K562 (cell line): ENCODE measurements around the gene PCDHGA5. TPM values are rescaled to one million over a fixed set of nuclear protein-coding genes. Genes with fewer than 3 reads are reported as not detected.

Source experiments
- ARID1B ChIP-seq: fragments of 450-650 bp; IDR thresholded peaks from 2 replicates; pipeline ENCODE4 v1.6.1; 2016; ENCODE audit warnings: antibody characterized with exemption, mild to moderate bottlenecking, inconsistent platforms
- BRD4 ChIP-seq: fragments of 200-600 bp; sonication (generic); IDR thresholded peaks from 2 replicates; pipeline ENCODE4 v1.6.1; 2017; ENCODE audit warnings: inconsistent platforms
- CTBP1 ChIP-seq: fragments of 450-650 bp; IDR thresholded peaks from 2 replicates; pipeline ENCODE4 v1.6.1; 2016; ENCODE audit warnings: borderline replicate concordance
- FIP1L1 ChIP-seq: fragments of 200-400 bp; formaldehyde crosslinking; IDR thresholded peaks from 2 replicates; pipeline ENCODE4 v1.6.1; 2018; ENCODE audit warnings: mild to moderate bottlenecking, low read depth, low read length; ENCODE audit not compliant: poor library complexity, severe bottlenecking
- GTF2F1 ChIP-seq: IDR thresholded peaks from 2 replicates; pipeline ENCODE4 v1.6.1; 2011; ENCODE audit warnings: low read depth, low read length, improper control_type of control experiment
- KLF10 ChIP-seq: fragments of 250-450 bp; sonication (Bioruptor Pico); IDR thresholded peaks from 2 replicates; pipeline ENCODE4 v1.6.1; 2021; ENCODE audit warnings: matching md5 sums
- NBN ChIP-seq: fragments of 450-650 bp; IDR thresholded peaks from 2 replicates; pipeline ENCODE4 v1.6.1; 2016; ENCODE audit warnings: low read depth, mild to moderate bottlenecking
- NR2C1 ChIP-seq, 2 experiments: fragments of 450-650 bp; IDR thresholded peaks; 2 replicates each; pipeline ENCODE4 v1.6.1; 2017; ENCODE audit warnings: mild to moderate bottlenecking in 2 of 2, antibody characterized with exemption in 1 of 2, inconsistent platforms in 1 of 2, missing compliant biosample characterization in 1 of 2, missing genetic modification characterization in 1 of 2
- NRF1 ChIP-seq, 2 experiments: fragments of 450-650 bp; IDR thresholded peaks in 1 of 2; conservative IDR thresholded peaks in 1 of 2; 2 replicates each; pipeline ENCODE4 v1.6.1; 2014; ENCODE audit warnings: mild to moderate bottlenecking in 2 of 2
- NUFIP1 ChIP-seq: fragments of 450-650 bp; IDR thresholded peaks from 2 replicates; pipeline ENCODE4 v1.6.1; 2018; ENCODE audit not compliant: partially characterized antibody
- PKNOX1 ChIP-seq: fragments of 450-650 bp; IDR thresholded peaks from 2 replicates; pipeline ENCODE4 v1.6.1; 2016
- PTBP1 ChIP-seq: fragments of 200-400 bp; formaldehyde crosslinking; IDR thresholded peaks from 2 replicates; pipeline ENCODE4 v1.6.1; 2017; ENCODE audit warnings: low read depth, low read length
- SAFB2 ChIP-seq: fragments of 200-400 bp; formaldehyde crosslinking; IDR thresholded peaks from 2 replicates; pipeline ENCODE4 v1.6.1; 2018; ENCODE audit warnings: borderline replicate concordance, low read length, low read depth, moderate library complexity; ENCODE audit not compliant: severe bottlenecking
- SIX5 ChIP-seq, 2 experiments: IDR thresholded peaks; 2 replicates each; pipeline ENCODE4 v1.6.1; 2011; ENCODE audit warnings: low read length in 2 of 2, borderline replicate concordance in 1 of 2, low read depth in 1 of 2, mild to moderate bottlenecking in 1 of 2, moderate library complexity in 1 of 2; ENCODE audit not compliant: insufficient read depth in 1 of 2
- SMARCC2 ChIP-seq: fragments of 450-650 bp; IDR thresholded peaks from 2 replicates; pipeline ENCODE4 v1.6.1; 2017; ENCODE audit warnings: antibody characterized with exemption, moderate library complexity, mild to moderate bottlenecking, low read depth
- TAF1 ChIP-seq: IDR thresholded peaks from 2 replicates; pipeline ENCODE4 v1.6.1; 2011; ENCODE audit warnings: mild to moderate bottlenecking, low read length, moderate library complexity; ENCODE audit not compliant: insufficient read depth, control insufficient read depth, severe bottlenecking; ENCODE audit errors: extremely low read depth
- ZC3H11A ChIP-seq: IDR thresholded peaks from 2 replicates; pipeline ENCODE4 v1.6.1; 2012; ENCODE audit warnings: low read depth, low read length, improper control_type of control experiment
- ZNF354B ChIP-seq: fragments of 250-450 bp; sonication (Bioruptor Pico); IDR thresholded peaks from 2 replicates; pipeline ENCODE4 v1.4.0; 2020
- polyA plus RNA-seq, 8 experiments: library from polyadenylated mRNA; depleted of rRNA in 4 of 8; stranded (reverse) in 5 of 8; unstranded in 3 of 8; fragments of >200 nt; fragmentation: Nextera tagmentation in 2 of 8; fragmentation: Illumina TruSeq in 1 of 8; extraction: Ambion mirVana in 2 of 8; extraction: Trizol in 1 of 8; gene quantifications; 2 replicates each; pipeline versions ENCODE4 v1.2.1 to v1.2.3, GENCODE V29; 2011 to 2014; ENCODE audit warnings: inconsistent platforms in 1 of 8, missing spikeins in 1 of 8
- total RNA-seq, 7 experiments: library from RNA; depleted of rRNA in 6 of 7; stranded (reverse); fragments of >200 nt in 6 of 7; fragmentation: Illumina TruSeq in 2 of 7; extraction: Trizol in 2 of 7; gene quantifications; 2 replicates each; pipeline versions ENCODE4 v1.2.1 to v1.2.3, GENCODE V29; 2011 to 2021; ENCODE audit warnings: low replicate concordance in 1 of 7
- TF ChIP-seq, protein P1 (sequence below): fragments of 450-650 bp; IDR thresholded peaks from 2 replicates; pipeline ENCODE4 v1.6.1; 2016; ENCODE audit warnings: antibody characterized with exemption
- TF ChIP-seq, protein P2 (sequence below): fragments of 250-450 bp; sonication (Bioruptor Pico); IDR thresholded peaks from 2 replicates; pipeline ENCODE4 v1.5.0; 2020; ENCODE audit warnings: mild to moderate bottlenecking
- TF ChIP-seq, protein P3 (sequence below): fragments of 250-450 bp; sonication (Bioruptor Pico); IDR thresholded peaks from 2 replicates; pipeline ENCODE4 v1.9.0; 2021; ENCODE audit warnings: mild to moderate bottlenecking, inconsistent platforms

PCDHGA5 gene
- total and polyA plus RNA-seq, 9 of the 15 experiments (the other 6 are each of a cell fraction or from before 2014, with no cell fraction given) = 0.01 to 0.18 (median 0.12) TPM; not detected in 1

GRCh38 chr5:141320225-141321169 is 43.5 kb upstream of the PCDHGA5 start, which contains the start of gene TAF7 (continued):
- TF ChIP-seq, protein P1, sequence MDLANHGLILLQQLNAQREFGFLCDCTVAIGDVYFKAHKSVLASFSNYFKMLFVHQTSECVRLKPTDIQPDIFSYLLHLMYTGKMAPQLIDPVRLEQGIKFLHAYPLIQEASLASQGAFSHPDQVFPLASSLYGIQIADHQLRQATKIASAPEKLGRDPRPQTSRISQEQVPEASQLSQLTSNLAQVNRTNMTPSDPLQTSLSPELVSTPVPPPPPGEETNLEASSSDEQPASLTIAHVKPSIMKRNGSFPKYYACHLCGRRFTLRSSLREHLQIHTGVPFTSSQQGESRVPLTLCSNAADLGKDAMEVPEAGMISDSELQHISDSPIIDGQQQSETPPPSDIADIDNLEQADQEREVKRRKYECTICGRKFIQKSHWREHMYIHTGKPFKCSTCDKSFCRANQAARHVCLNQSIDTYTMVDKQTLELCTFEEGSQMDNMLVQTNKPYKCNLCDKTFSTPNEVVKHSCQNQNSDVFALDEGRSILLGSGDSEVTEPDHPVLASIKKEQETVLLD = peak; percentile 91
- peak; percentile 51 for TF ChIP-seq FIP1L1
- TF ChIP-seq NBN = 0 out of 2 replicates have a peak, but pooled peaks have one; percentile 51
- TF ChIP-seq PKNOX1 = peak; percentile 99
- peak; percentile 53 for TF ChIP-seq NR2C1 (IDR thresholded peaks at IDR 0.05)
- 0 out of 2 replicates have a peak, but pooled peaks have one; percentile 28 for TF ChIP-seq NR2C1 (tag; IDR thresholded peaks at IDR 0.05)
- no peak for TF ChIP-seq SAFB2
- peak; percentile 93 for TF ChIP-seq GTF2F1
- TF ChIP-seq, protein P2, sequence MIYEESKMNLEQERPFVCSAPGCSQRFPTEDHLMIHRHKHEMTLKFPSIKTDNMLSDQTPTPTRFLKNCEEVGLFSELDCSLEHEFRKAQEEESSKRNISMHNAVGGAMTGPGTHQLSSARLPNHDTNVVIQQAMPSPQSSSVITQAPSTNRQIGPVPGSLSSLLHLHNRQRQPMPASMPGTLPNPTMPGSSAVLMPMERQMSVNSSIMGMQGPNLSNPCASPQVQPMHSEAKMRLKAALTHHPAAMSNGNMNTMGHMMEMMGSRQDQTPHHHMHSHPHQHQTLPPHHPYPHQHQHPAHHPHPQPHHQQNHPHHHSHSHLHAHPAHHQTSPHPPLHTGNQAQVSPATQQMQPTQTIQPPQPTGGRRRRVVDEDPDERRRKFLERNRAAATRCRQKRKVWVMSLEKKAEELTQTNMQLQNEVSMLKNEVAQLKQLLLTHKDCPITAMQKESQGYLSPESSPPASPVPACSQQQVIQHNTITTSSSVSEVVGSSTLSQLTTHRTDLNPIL (CRISPR knock-in tag) = no peak
- peak; percentile 94 to 95 for TF ChIP-seq NRF1 (conservative IDR thresholded peaks at IDR 0.05 in 1 of 2, IDR thresholded peaks at IDR 0.05 in 1 of 2)
- TF ChIP-seq PTBP1 = no peak
- no peak for TF ChIP-seq ZNF354B (CRISPR knock-in tag)
- TF ChIP-seq TAF1 = peak; percentile 92
- no peak for TF ChIP-seq ZC3H11A
- TF ChIP-seq BRD4 = peak; percentile 95
- TF ChIP-seq ARID1B = peak; percentile 25; the same call in 1 of the 2 replicates
- peak; percentile 93 for TF ChIP-seq SMARCC2
- TF ChIP-seq KLF10 = no peak
- TF ChIP-seq, protein P3, sequence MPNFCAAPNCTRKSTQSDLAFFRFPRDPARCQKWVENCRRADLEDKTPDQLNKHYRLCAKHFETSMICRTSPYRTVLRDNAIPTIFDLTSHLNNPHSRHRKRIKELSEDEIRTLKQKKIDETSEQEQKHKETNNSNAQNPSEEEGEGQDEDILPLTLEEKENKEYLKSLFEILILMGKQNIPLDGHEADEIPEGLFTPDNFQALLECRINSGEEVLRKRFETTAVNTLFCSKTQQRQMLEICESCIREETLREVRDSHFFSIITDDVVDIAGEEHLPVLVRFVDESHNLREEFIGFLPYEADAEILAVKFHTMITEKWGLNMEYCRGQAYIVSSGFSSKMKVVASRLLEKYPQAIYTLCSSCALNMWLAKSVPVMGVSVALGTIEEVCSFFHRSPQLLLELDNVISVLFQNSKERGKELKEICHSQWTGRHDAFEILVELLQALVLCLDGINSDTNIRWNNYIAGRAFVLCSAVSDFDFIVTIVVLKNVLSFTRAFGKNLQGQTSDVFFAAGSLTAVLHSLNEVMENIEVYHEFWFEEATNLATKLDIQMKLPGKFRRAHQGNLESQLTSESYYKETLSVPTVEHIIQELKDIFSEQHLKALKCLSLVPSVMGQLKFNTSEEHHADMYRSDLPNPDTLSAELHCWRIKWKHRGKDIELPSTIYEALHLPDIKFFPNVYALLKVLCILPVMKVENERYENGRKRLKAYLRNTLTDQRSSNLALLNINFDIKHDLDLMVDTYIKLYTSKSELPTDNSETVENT (CRISPR knock-in tag) = peak; percentile 79
- TF ChIP-seq NUFIP1 = no peak
- TF ChIP-seq CTBP1 = peak; percentile 44; the same call in 1 of the 2 replicates
- no peak for TF ChIP-seq SIX5 (IDR thresholded peaks at IDR 0.05; ENCODE audit: borderline replicate concordance in 1 of 2, insufficient read depth in 1 of 2, low read depth in 1 of 2, low read length in 2 of 2)
